K562 (cell line): Measurements from ENCODE around the gene ZNF428. TPM values are rescaled to one million over a fixed set of nuclear protein-coding genes. Genes with fewer than 3 reads are reported as not detected.

Experiments
- ATAC-seq: fragments of 200-7000 bp; cut with Tn5 transposase; 3 replicates; pipeline ENCODE4 v1.9.1; 2020; ENCODE audit warnings: moderate library complexity
- BruUV-seq: library from RNA; stranded (reverse); fragments of 400-500 nt; replicated peaks from 2 replicates; lab custom pipeline; 2021; lab: Mats Ljungman, UMichigan
- CTCF ChIA-PET: fragments of 300-600 bp; formaldehyde crosslinking; extraction: SDS; loops from one replicate; lab custom pipeline; 2021; ENCODE audit warnings: low intra/inter-chr PET ratio; lab: Yijun Ruan, JAX
- POLR2A ChIA-PET: fragments of 300-600, 350-650 bp; sonication (Branson Sonifier 250); formaldehyde crosslinking; extraction: SDS; loops from one replicate; lab custom pipeline; 2021; ENCODE audit warnings: antibody characterized with exemption, inconsistent platforms; lab: Yijun Ruan, JAX
- DNase-seq, 4 experiments: peaks; one replicate each; pipeline versions ENCODE4 v3.0.0 to v3.0.0-alpha.2; 2011 to 2018; ENCODE audit warnings: low spot score in 3 of 4, mixed read lengths in 3 of 4; ENCODE audit errors: extremely low read depth in 1 of 4
- FAIRE-seq: peaks from 2 replicates; lab custom pipeline; 2011; peaks lifted over from hg19 to GRCh38; lab: Jason Lieb, UNC
- H2AFZ ChIP-seq: 2 replicates; pipeline ENCODE4 v1.6.0; 2011; ENCODE audit warnings: low read depth, low read length, control low read depth, inconsistent platforms
- H3K27ac ChIP-seq: fragments of 200-600 bp; 3 replicates; pipeline ENCODE4 v1.8.0; 2011; ENCODE audit warnings: low read depth, mild to moderate bottlenecking, control low read depth, inconsistent platforms, low read length, moderate library complexity, mixed read lengths; ENCODE audit errors: extremely low read depth
- H3K27me3 ChIP-seq, 2 experiments: fragments of 300-600 bp in 1 of 2; 2 replicates in 1 of 2; 3 replicates in 1 of 2; pipeline versions ENCODE4 v1.6.0 to v1.8.0; 2011; ENCODE audit warnings: inconsistent platforms in 2 of 2, low read length in 2 of 2, mild to moderate bottlenecking in 1 of 2, mixed read lengths in 1 of 2, moderate library complexity in 1 of 2; ENCODE audit not compliant: control insufficient read depth in 2 of 2, insufficient read depth in 2 of 2
- H3K36me3 ChIP-seq: fragments of 300-600 bp; 3 replicates; pipeline ENCODE4 v1.8.0; 2011; ENCODE audit warnings: mild to moderate bottlenecking, low read length, inconsistent platforms; ENCODE audit not compliant: control insufficient read depth, insufficient read depth
- H3K4me1 ChIP-seq, 2 experiments: fragments of 200-600 bp in 1 of 2; replicated peaks in 1 of 2; 2 replicates in 1 of 2; 3 replicates in 1 of 2; pipeline versions ENCODE4 v1.5.1 to v1.8.0; 2011; ENCODE audit warnings: inconsistent platforms in 2 of 2, low read length in 2 of 2, mild to moderate bottlenecking in 1 of 2, mixed read lengths in 1 of 2, moderate library complexity in 1 of 2; ENCODE audit not compliant: control insufficient read depth in 2 of 2, insufficient read depth in 2 of 2
- H3K4me2 ChIP-seq: 2 replicates; pipeline ENCODE4 v1.6.1; 2011; ENCODE audit warnings: low read length, control low read depth, inconsistent platforms, mixed read lengths; ENCODE audit not compliant: insufficient read depth
- H3K4me3 ChIP-seq: fragments of 200-600 bp; sonication (generic), shearing (Covaris generic); 2 replicates; pipeline ENCODE4 v1.5.1; 2016; ENCODE audit warnings: control low read depth, inconsistent platforms
- H3K79me2 ChIP-seq: fragments of 200-600 bp; 3 replicates; pipeline ENCODE4 v1.8.0; 2011; ENCODE audit warnings: low read length, inconsistent platforms; ENCODE audit not compliant: control insufficient read depth, insufficient read depth
- H3K9ac ChIP-seq, 2 experiments: 2 replicates each; pipeline versions ENCODE4 v1.6.0 to v1.6.1; 2011; ENCODE audit warnings: low read depth in 2 of 2, low read length in 2 of 2, control low read depth in 1 of 2, inconsistent platforms in 1 of 2, mild to moderate bottlenecking in 1 of 2, mixed read lengths in 1 of 2; ENCODE audit not compliant: insufficient read depth in 1 of 2
- H3K9me1 ChIP-seq: one replicate; pipeline ENCODE4 v1.6.0; 2011; ENCODE audit warnings: inconsistent platforms, mild to moderate bottlenecking, low read length, moderate library complexity; ENCODE audit not compliant: control insufficient read depth, insufficient read depth
- H3K9me3 ChIP-seq: replicated peaks from 2 replicates; pipeline ENCODE4 v1.5.1; 2011; ENCODE audit warnings: low read depth, low read length, inconsistent platforms; ENCODE audit not compliant: control insufficient read depth, insufficient read depth
- H4K20me1 ChIP-seq: replicated peaks from 2 replicates; pipeline ENCODE4 v1.6.1; 2011; ENCODE audit warnings: low read length, inconsistent platforms, mixed read lengths; ENCODE audit not compliant: control insufficient read depth, insufficient read depth
- EWSR1 ChIP-seq: fragments of 450-650 bp; IDR thresholded peaks from 2 replicates; pipeline ENCODE4 v1.6.1; 2018; ENCODE audit warnings: borderline replicate concordance, mild to moderate bottlenecking, low read depth, moderate library complexity; ENCODE audit not compliant: partially characterized antibody
- HMG20B ChIP-seq: fragments of 250-450 bp; sonication (Bioruptor Pico); IDR thresholded peaks from 2 replicates; pipeline ENCODE4 v1.5.0; 2021; ENCODE audit warnings: mild to moderate bottlenecking
- NFRKB ChIP-seq: fragments of 450-650 bp; IDR thresholded peaks from 2 replicates; pipeline ENCODE4 v1.6.1; 2016; ENCODE audit warnings: low read depth
- PML ChIP-seq: IDR thresholded peaks from 2 replicates; pipeline ENCODE4 v1.6.1; 2012; ENCODE audit warnings: low read length, inconsistent platforms
- SPI1 ChIP-seq: IDR thresholded peaks from 2 replicates; pipeline ENCODE4 v1.6.1; 2011; ENCODE audit warnings: low read depth, low read length, control low read depth, borderline replicate concordance
- ZBTB11 ChIP-seq, 3 experiments: fragments of 200-800 bp in 1 of 3; fragments of 250-450 bp in 1 of 3; fragments of 450-650 bp in 1 of 3; sonication (Bioruptor Pico) in 1 of 3; sonication (Bioruptor generic) in 1 of 3; formaldehyde crosslinking in 1 of 3; IDR thresholded peaks; 2 replicates each; pipeline versions ENCODE4 v1.6.1 to v1.8.0; 2016 to 2022; ENCODE audit warnings: mild to moderate bottlenecking in 2 of 3, missing genetic modification characterization in 2 of 3, missing compliant biosample characterization in 1 of 3, moderate library complexity in 1 of 3
- ZBTB49 ChIP-seq: sonication (generic); formaldehyde crosslinking; IDR thresholded peaks from 2 replicates; pipeline ENCODE4 v1.8.0; 2022; ENCODE audit warnings: missing genetic modification reagents, mild to moderate bottlenecking, borderline replicate concordance
- ZNF444 ChIP-seq: fragments of 250-450 bp; sonication (Bioruptor Pico); IDR thresholded peaks from 2 replicates; pipeline ENCODE4 v1.4.0; 2020; ENCODE audit warnings: mild to moderate bottlenecking, moderate library complexity
- WGBS: fragments of 100-300 bp; shearing (Covaris generic); methylation state at CpG from one replicate; pipeline ENCODE4 v1.1.6; 2016; ENCODE audit warnings: low coverage, mixed read lengths; ENCODE audit not compliant: insufficient coverage; ENCODE audit errors: missing lambda C conversion rate; 5-methylcytosine and 5-hydroxymethylcytosine counted together
- in situ Hi-C: fragments of 300-500 bp; cut with MboI; formaldehyde crosslinking; loops from 4 replicates; pipeline ENCODE4 v1.15.0; 2018; ENCODE audit warnings: inconsistent platforms, mixed read lengths
- intact Hi-C: fragments of 100-400 bp; cut with micrococcal nuclease; formaldehyde crosslinking; loops from 2 replicates; pipeline ENCODE4 v1.14.2; 2022
- polyA plus RNA-seq, 8 experiments: library from polyadenylated mRNA; depleted of rRNA in 4 of 8; stranded (reverse) in 5 of 8; unstranded in 3 of 8; fragments of >200 nt; fragmentation: Nextera tagmentation in 2 of 8; fragmentation: Illumina TruSeq in 1 of 8; extraction: Ambion mirVana in 2 of 8; extraction: Trizol in 1 of 8; gene quantifications; 2 replicates each; pipeline versions ENCODE4 v1.2.1 to v1.2.3, GENCODE V29; 2011 to 2014; ENCODE audit warnings: inconsistent platforms in 1 of 8, missing spikeins in 1 of 8
- total RNA-seq, 7 experiments: library from RNA; depleted of rRNA in 6 of 7; stranded (reverse); fragments of >200 nt in 6 of 7; fragmentation: Illumina TruSeq in 2 of 7; extraction: Trizol in 2 of 7; gene quantifications; 2 replicates each; pipeline versions ENCODE4 v1.2.1 to v1.2.3, GENCODE V29; 2011 to 2021; ENCODE audit warnings: low replicate concordance in 1 of 7
- TF ChIP-seq, protein P1 (sequence below): IDR thresholded peaks from 2 replicates; pipeline ENCODE4 v1.6.1; 2011; ENCODE audit warnings: borderline replicate concordance, low read depth, mild to moderate bottlenecking, moderate library complexity, low read length; ENCODE audit not compliant: insufficient read depth, poor library complexity, severe bottlenecking
- TF ChIP-seq, protein P2 (sequence below): fragments of 450-650 bp; formaldehyde crosslinking; IDR thresholded peaks from 2 replicates; pipeline ENCODE4 v1.4.0; 2022; ENCODE audit warnings: missing genetic modification characterization

ZNF428 gene
- total and polyA plus RNA-seq, 9 of the 15 experiments (the other 6 are each of a cell fraction or from before 2014, with no cell fraction given): 0.15 to 85.7 (median 15.9) TPM

- no peak for TF ChIP-seq ZBTB49 (CRISPR knock-in tag)
- TF ChIP-seq, protein P1, sequence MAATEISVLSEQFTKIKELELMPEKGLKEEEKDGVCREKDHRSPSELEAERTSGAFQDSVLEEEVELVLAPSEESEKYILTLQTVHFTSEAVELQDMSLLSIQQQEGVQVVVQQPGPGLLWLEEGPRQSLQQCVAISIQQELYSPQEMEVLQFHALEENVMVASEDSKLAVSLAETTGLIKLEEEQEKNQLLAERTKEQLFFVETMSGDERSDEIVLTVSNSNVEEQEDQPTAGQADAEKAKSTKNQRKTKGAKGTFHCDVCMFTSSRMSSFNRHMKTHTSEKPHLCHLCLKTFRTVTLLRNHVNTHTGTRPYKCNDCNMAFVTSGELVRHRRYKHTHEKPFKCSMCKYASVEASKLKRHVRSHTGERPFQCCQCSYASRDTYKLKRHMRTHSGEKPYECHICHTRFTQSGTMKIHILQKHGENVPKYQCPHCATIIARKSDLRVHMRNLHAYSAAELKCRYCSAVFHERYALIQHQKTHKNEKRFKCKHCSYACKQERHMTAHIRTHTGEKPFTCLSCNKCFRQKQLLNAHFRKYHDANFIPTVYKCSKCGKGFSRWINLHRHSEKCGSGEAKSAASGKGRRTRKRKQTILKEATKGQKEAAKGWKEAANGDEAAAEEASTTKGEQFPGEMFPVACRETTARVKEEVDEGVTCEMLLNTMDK: no peak
- TF ChIP-seq PML: no peak
- TF ChIP-seq SPI1: no peak
- TF ChIP-seq, protein P2, sequence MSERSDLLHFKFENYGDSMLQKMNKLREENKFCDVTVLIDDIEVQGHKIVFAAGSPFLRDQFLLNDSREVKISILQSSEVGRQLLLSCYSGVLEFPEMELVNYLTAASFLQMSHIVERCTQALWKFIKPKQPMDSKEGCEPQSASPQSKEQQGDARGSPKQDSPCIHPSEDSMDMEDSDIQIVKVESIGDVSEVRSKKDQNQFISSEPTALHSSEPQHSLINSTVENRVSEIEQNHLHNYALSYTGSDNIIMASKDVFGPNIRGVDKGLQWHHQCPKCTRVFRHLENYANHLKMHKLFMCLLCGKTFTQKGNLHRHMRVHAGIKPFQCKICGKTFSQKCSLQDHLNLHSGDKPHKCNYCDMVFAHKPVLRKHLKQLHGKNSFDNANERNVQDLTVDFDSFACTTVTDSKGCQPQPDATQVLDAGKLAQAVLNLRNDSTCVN (CRISPR knock-in tag): no peak
- TF ChIP-seq HMG20B (CRISPR knock-in tag): no peak
- no peak for TF ChIP-seq ZNF444 (CRISPR knock-in tag)
- no peak for TF ChIP-seq ZBTB11 (CRISPR knock-in tag; IDR thresholded peaks at IDR 0.05)
- TF ChIP-seq NFRKB: no peak
- TF ChIP-seq EWSR1: no peak
- Histone ChIP-seq H3K9me1 (no peaks in the 10 kb centered on the region), H3K4me3 (no peak overlapping the region), H3K9me3 (no peaks in the 10 kb centered on the region), H2AFZ (no peak overlapping the region), H3K9ac (no peak overlapping the region), H3K27me3 (no peaks in the 10 kb centered on the region), H3K79me2 (peaks cover 1% of the 10 kb centered on the region; the same call in 1 of the 3 replicates), H4K20me1 (no peaks in the 10 kb centered on the region), H3K27ac (no peak overlapping the region), H3K4me1 (peaks cover 0 to 15% of the 10 kb centered on the region in 2 experiments; a peak in 2 of 5 replicates), H3K36me3 (peaks cover 25% of the 10 kb centered on the region; the same call in 2 of the 3 replicates), H3K4me2 (no peak overlapping the region)
- no peak for DNase-seq
- no peak for ATAC-seq
- in situ Hi-C loops (no loop called here), intact Hi-C loops (no loop called here)
- ChIA-PET CTCF (no interaction called here), POLR2A (interaction anchor here (1.7 kb wide), 1 partner anchor 22 kb away, joined by 3 read pairs; no protein-coding TSS in a partner anchor)
- no TSS peak for BruUV-seq
- 64% methylated on average over 5 of the region's 5 CpGs for WGBS
- FAIRE-seq: no peak
Observed at GRCh38 chr19:43589277-43589676, 30.2 kb downstream of the ZNF428 start.
